ENCODE measurements around the gene BACE1-AS.

DNA sequence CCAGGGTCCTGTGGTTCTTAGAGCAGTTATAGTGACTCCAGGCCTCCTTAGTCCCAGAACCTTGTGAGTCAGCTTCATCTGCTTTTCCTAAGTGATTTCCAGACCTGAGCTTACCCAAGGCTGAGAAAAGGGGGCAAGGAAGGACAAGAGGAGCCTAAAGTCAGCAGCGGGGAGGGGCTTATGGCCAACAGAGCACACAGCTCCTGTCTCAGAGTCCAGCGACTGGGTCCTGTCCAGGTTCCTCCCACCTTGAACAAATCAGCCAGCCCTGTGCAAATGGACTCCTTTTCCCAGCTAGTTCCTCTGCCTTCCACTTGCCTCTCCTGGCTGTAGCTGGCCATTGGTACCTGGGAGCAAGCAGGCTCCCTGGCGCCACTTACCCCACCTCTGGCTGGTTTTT lies 14.0 kb downstream of the BACE1-AS start:
- TF ChIP-seq, protein P1, sequence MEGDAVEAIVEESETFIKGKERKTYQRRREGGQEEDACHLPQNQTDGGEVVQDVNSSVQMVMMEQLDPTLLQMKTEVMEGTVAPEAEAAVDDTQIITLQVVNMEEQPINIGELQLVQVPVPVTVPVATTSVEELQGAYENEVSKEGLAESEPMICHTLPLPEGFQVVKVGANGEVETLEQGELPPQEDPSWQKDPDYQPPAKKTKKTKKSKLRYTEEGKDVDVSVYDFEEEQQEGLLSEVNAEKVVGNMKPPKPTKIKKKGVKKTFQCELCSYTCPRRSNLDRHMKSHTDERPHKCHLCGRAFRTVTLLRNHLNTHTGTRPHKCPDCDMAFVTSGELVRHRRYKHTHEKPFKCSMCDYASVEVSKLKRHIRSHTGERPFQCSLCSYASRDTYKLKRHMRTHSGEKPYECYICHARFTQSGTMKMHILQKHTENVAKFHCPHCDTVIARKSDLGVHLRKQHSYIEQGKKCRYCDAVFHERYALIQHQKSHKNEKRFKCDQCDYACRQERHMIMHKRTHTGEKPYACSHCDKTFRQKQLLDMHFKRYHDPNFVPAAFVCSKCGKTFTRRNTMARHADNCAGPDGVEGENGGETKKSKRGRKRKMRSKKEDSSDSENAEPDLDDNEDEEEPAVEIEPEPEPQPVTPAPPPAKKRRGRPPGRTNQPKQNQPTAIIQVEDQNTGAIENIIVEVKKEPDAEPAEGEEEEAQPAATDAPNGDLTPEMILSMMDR (IDR thresholded peaks at IDR 0.05; ENCODE audit: insufficient read depth, low read depth, low read length): no peak
- no peak for TF ChIP-seq EZH2 (IDR thresholded peaks at IDR 0.05; ENCODE audit: insufficient read depth, low read length)

Measured in astrocyte (in vitro differentiated cells and primary cell).